SU-DHL-6 (cell line): ENCODE results near the gene NUDT13.

Experiments
- H2AFZ ChIP-seq: fragments of 200-600 bp; sonication (generic); 2 replicates; pipeline ENCODE4 v1.6.1; 2014; ENCODE audit warnings: low read depth, mild to moderate bottlenecking, moderate library complexity, mixed read lengths, antibody characterized with exemption, low read length; ENCODE audit not compliant: severe bottlenecking
- H3F3A ChIP-seq: fragments of 200-600 bp; shearing (Covaris generic); 2 replicates; pipeline ENCODE4 v1.6.0; 2016; ENCODE audit warnings: antibody characterized with exemption, mild to moderate bottlenecking; ENCODE audit not compliant: insufficient read depth
- H3K27ac ChIP-seq: fragments of 200-600 bp; sonication (generic); 2 replicates; pipeline ENCODE4 v1.5.1; 2016; ENCODE audit warnings: low read depth, mild to moderate bottlenecking, low read length, moderate library complexity, mixed read lengths
- H3K27me3 ChIP-seq: fragments of 200-600 bp; sonication (generic), shearing (Covaris generic); 2 replicates; pipeline ENCODE4 v1.6.0; 2014; ENCODE audit warnings: mild to moderate bottlenecking, low read length
- H3K36me3 ChIP-seq: fragments of 200-600 bp; sonication (generic); 2 replicates; pipeline ENCODE4 v1.6.1; 2014; ENCODE audit warnings: mild to moderate bottlenecking, low read length, mixed read lengths
- H3K4me2 ChIP-seq: fragments of 300-600, 200-600 bp; shearing (Covaris generic), sonication (generic); 2 replicates; pipeline ENCODE4 v1.6.0; 2014; ENCODE audit warnings: low read length, low read depth, mild to moderate bottlenecking; ENCODE audit not compliant: poor library complexity, severe bottlenecking
- H3K4me3 ChIP-seq: fragments of 200-600 bp; sonication (generic); 2 replicates; pipeline ENCODE4 v1.5.1; 2014; ENCODE audit warnings: antibody characterized with exemption, low read length, mild to moderate bottlenecking, mixed read lengths; ENCODE audit not compliant: insufficient read depth, poor library complexity, severe bottlenecking
- H3K79me2 ChIP-seq: fragments of 200-600 bp; sonication (generic); 2 replicates; pipeline ENCODE4 v1.6.1; 2014; ENCODE audit warnings: mild to moderate bottlenecking, low read length, moderate library complexity; ENCODE audit not compliant: insufficient read depth
- H3K9ac ChIP-seq: fragments of 200-600 bp; sonication (generic); 2 replicates; pipeline ENCODE4 v1.7.0; 2014; ENCODE audit warnings: mild to moderate bottlenecking, low read length
- H3K9me2 ChIP-seq: fragments of 200-600 bp; sonication (generic); replicated peaks from 2 replicates; pipeline ENCODE4 v1.6.1; 2014; ENCODE audit warnings: low read length; ENCODE audit not compliant: insufficient read depth
- H3K9me3 ChIP-seq: fragments of 200-600 bp; sonication (generic); 2 replicates; pipeline ENCODE4 v1.6.1; 2014; ENCODE audit warnings: low read length, mixed read lengths; ENCODE audit not compliant: insufficient read depth
- H4K20me1 ChIP-seq: fragments of 200-600 bp; sonication (generic); 2 replicates; pipeline ENCODE4 v1.6.1; 2014; ENCODE audit warnings: low read depth, mild to moderate bottlenecking, antibody characterized with exemption, low read length, moderate library complexity, mixed read lengths
- EZH2phosphoT487 ChIP-seq: fragments of 200-600 bp; sonication (generic), shearing (Covaris generic); conservative IDR thresholded peaks from 2 replicates; pipeline ENCODE4 v1.6.1; 2018; ENCODE audit warnings: mild to moderate bottlenecking, antibody characterized with exemption, low read length, moderate library complexity, mixed read lengths
- TF ChIP-seq, protein P1 (sequence below): fragments of 200-600 bp; sonication (generic); IDR thresholded peaks from one replicate; pipeline ENCODE4 v1.5.1; 2017; ENCODE audit warnings: antibody characterized with exemption, mild to moderate bottlenecking, low read length, moderate library complexity; ENCODE audit not compliant: insufficient read depth, poor library complexity, severe bottlenecking

NUDT13 gene

GRCh38 chr10:73169320-73169719, 59.1 kb downstream of the NUDT13 start:
- Histone ChIP-seq H3K36me3 (0 out of 2 replicates have a peak, but pooled peaks cover 4% of the 10 kb centered on the region), H3K4me2 (peak overlapping the region; percentile 5), H3K27me3 (no peaks in the 10 kb centered on the region), H3K9ac (no peak overlapping the region), H3K9me2 (no peaks in the 10 kb centered on the region), H3K9me3 (no peaks in the 10 kb centered on the region), H3K27ac (no peak overlapping the region), H4K20me1 (no peaks in the 10 kb centered on the region), H3K79me2 (peaks cover 41% of the 10 kb centered on the region), H3F3A (no peaks in the 10 kb centered on the region), H2AFZ (no peak overlapping the region), H3K4me3 (no peak overlapping the region)
- no peak for TF ChIP-seq EZH2phosphoT487
- TF ChIP-seq, protein P1, sequence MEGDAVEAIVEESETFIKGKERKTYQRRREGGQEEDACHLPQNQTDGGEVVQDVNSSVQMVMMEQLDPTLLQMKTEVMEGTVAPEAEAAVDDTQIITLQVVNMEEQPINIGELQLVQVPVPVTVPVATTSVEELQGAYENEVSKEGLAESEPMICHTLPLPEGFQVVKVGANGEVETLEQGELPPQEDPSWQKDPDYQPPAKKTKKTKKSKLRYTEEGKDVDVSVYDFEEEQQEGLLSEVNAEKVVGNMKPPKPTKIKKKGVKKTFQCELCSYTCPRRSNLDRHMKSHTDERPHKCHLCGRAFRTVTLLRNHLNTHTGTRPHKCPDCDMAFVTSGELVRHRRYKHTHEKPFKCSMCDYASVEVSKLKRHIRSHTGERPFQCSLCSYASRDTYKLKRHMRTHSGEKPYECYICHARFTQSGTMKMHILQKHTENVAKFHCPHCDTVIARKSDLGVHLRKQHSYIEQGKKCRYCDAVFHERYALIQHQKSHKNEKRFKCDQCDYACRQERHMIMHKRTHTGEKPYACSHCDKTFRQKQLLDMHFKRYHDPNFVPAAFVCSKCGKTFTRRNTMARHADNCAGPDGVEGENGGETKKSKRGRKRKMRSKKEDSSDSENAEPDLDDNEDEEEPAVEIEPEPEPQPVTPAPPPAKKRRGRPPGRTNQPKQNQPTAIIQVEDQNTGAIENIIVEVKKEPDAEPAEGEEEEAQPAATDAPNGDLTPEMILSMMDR: no peak

- Histone ChIP-seq H3K9me2 (no peaks in the 10 kb centered on the region), H3K27me3 (no peaks in the 10 kb centered on the region)
- TF ChIP-seq EZH2phosphoT487: no peak
- TF ChIP-seq, protein P1: no peak
Measured at GRCh38 chr10:73172867-73173266, 62.6 kb downstream of the NUDT13 start.

DNA sequence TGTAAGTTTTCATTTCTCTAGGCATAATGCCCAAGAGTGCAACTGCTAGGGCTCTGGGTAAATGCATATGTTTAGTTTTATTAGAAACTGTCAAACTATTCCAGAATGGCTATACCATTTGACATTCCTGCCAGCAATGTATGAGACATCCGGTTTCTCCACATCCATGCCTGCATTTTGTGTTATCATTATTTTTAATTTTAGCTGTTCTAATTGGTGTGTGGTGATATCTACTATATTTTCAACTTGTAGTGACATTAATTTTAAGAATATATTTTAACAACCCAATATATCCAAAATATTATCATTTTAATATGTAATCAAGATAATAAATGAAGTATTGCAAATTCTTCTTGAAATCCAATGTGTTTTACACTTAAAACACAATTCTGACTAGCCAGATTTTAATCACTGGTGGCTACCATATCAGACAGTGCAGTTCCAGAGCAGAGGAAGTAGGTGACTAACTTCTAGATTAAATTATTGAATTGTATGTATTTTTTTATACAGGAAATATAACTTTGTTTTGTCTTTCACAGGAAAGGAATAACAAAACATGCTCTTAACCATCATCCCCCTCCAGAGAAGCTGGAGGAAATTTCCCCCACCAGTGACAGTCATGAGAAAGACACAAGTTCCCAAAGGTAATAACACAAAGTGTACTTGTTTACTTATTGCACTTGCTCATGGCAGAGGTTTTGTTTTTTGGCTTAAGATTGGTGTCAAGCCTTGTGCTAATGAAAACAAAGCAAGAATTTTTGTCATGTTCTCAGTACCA, 64.1 kb downstream of the NUDT13 start:
- Histone ChIP-seq H3K9me3 (no peaks in the 10 kb centered on the region), H3K27me3 (no peaks in the 10 kb centered on the region), H3K9ac (no peak overlapping the region), H3K36me3 (no peaks in the 10 kb centered on the region), H3K79me2 (no peaks in the 10 kb centered on the region; the same call in 1 of the 2 replicates), H4K20me1 (no peaks in the 10 kb centered on the region), H3K27ac (no peak overlapping the region), H3F3A (no peaks in the 10 kb centered on the region), H2AFZ (no peak overlapping the region), H3K4me3 (no peak overlapping the region), H3K4me2 (no peak overlapping the region), H3K9me2 (no peaks in the 10 kb centered on the region)
- TF ChIP-seq, protein P1: no peak
- no peak for TF ChIP-seq EZH2phosphoT487

More at GRCh38 chr10:73172867-73173266, 62.6 kb downstream of the NUDT13 start:
- peaks cover 9% of the 10 kb centered on the region for H3K79me2 ChIP-seq
- H3K4me3 ChIP-seq: no peak overlapping the region
- H3K9ac ChIP-seq: no peak overlapping the region
- H3K27ac ChIP-seq: no peak overlapping the region
- H2AFZ ChIP-seq: no peak overlapping the region
- no peaks in the 10 kb centered on the region for H3K9me3 ChIP-seq
- no peak overlapping the region for H3K4me2 ChIP-seq
- no peaks in the 10 kb centered on the region for H4K20me1 ChIP-seq
- H3F3A ChIP-seq: no peaks in the 10 kb centered on the region
- no peaks in the 10 kb centered on the region for H3K36me3 ChIP-seq
